Skin of body (tissue), 2 donors: ENCODE data around the gene GPRC5C. TPM values are rescaled to one million over a fixed set of nuclear protein-coding genes. Genes with fewer than 3 reads are reported as not detected.

ENCODE experiments used
- DNase-seq: peaks from one replicate; lab custom pipeline; 2025; lab: John Stamatoyannopoulos, UW
- total RNA-seq: library from RNA; depleted of rRNA; stranded (reverse); fragments of >200 nt; gene quantifications from one replicate; pipeline ENCODE4 v1.2.3, GENCODE V29; 2014

Gene GPRC5C
- total RNA-seq, 1 donor from 2014 or later = 15.4 TPM

DNA sequence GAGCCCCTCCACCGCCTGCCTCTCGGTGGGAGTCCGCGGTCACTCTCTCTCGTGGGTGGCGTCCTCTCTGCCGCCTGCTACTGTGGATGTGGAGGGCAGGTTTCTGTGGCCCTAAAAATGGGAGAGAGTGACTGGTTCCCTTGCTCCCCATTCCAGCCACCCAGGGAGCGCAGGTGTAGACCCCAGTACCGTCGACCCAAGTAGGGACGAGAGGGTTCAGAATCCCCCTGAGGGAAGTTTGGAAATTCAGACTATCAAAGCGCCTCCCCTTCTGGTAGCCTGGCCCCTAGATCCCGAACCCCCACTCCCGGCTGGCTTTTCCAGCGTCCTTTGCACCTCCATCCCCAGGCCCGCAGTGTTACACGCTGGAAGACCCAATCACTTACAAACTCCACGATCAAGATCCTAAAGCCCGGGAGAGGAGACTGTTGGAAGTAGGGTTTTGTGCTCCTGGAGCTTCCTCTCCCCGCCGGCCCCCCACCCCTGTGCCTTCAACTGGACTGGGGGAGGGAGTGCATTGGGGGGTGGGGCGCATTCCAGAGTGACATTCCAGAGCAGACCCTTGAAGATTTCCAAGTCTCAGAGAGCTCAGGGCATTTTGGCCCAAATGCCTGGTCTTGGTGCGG lies 991 bp downstream of the GPRC5C start:
- DNase-seq = no peak

DNA sequence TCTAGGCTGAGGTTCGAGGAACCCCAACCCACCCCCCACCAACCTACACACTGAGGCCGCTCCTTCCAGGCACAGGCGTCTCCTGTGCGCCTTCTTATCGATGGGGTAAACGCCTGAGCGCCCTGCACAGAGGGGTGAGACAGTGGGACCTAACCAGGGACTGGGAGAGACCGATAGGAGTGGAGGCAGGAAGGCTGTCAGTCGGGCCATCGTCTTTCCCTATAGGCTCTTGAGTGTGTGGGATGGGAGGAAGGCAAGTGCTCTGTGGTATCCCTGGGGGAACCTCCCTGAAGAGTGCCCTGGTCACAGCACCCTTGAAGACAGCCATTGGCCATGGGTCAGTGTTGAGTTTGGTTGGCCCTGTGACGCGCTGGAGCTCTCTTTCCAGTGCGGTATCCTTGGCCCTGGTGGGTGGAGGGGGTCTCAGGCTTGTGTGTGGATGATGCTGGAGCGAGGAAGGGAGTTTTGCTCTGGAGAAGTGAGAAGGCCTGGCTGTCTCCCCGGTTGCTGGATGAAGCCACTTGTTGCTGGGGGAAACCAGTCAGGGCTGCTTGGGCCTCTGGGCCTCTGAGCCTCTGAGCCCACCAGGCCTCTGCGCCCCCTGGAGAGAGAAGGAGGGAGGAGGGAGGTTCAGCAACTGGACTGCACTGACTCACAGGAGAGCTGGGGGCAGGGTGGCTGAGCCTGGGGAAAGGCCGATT lies 1.7 kb downstream of the GPRC5C start:
- no peak for DNase-seq

DNA sequence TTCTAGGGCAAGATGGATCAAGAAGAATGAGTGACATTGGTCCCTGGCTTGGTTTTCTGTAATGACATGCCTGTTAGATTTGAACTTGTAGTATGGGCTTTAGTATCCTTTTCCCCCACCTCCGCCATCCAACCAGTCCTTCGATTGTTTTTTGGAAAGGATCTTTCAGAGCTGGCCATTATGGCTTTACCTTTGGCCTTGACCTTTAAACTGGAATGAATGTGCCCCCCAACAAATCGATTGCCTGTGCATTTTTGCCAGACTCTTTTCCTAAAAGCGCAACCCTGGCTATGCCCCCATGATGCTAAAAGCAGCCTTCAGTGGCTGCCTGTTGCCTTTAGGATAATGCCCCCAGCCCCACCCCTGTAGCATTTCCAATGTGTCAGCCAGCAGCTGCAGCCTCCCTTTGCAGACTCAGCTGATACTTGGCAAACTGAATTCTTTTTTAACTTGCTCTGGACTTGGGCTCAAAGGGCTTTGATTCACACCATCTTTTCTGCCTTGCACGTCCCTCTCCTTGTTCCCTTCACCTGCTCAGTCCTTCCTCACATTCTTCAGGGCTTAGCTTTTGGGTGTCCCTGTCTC lies 4.0 kb downstream of the GPRC5C start:
- no peak for DNase-seq

DNA sequence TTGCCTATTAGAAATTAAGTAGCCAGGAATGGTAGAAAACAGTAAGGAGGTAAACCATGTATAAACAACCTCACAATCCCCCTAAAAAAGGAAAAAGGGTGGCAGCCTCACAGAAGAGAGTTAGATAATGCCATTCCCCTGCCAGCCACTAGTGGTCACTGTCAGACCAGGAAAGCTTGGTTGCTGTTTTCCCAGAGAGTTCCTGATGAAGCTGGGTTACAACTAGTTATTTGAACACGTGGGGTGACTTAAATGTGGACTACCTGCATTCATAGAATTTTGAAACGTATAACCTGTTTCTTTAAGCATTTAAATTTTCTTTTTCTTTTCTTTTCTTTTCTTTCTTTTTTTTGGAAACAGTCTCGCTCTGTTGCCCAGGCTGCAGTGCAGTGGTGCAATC lies 5.8 kb downstream of the GPRC5C start:
- DNase-seq = no peak

DNA sequence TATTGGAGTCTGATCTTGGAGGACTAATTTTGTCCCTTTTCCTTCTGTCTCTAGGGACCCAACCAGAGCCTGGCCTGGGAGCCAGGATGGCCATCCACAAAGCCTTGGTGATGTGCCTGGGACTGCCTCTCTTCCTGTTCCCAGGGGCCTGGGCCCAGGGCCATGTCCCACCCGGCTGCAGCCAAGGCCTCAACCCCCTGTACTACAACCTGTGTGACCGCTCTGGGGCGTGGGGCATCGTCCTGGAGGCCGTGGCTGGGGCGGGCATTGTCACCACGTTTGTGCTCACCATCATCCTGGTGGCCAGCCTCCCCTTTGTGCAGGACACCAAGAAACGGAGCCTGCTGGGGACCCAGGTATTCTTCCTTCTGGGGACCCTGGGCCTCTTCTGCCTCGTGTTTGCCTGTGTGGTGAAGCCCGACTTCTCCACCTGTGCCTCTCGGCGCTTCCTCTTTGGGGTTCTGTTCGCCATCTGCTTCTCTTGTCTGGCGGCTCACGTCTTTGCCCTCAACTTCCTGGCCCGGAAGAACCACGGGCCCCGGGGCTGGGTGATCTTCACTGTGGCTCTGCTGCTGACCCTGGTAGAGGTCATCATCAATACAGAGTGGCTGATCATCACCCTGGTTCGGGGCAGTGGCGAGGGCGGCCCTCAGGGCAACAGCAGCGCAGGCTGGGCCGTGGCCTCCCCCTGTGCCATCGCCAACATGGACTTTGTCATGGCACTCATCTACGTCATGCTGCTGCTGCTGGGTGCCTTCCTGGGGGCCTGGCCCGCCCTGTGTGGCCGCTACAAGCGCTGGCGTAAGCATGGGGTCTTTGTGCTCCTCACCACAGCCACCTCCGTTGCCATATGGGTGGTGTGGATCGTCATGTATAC lies 8.0 kb downstream of the GPRC5C start:
- DNase-seq = no peak

DNA sequence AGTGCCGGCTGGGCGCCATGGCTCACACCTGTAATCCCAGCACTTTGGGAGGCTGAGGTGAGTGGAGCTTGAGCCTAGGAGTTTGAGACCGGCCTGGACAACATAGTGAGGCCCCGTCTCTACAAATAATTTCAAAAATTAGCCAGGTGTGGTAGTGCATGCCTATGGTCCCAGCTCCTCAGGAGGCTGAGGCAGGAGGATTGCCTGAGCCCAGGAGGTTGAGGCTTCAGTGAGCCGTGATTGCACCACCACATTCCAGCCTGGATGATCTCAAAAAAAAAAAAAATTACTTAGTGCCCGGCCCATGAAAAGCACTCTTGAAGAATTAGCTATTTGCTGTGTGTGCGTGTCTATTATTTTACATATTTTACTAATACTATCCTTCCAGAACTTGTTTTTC lies 9.6 kb downstream of the GPRC5C start:
- DNase-seq = no peak

DNA sequence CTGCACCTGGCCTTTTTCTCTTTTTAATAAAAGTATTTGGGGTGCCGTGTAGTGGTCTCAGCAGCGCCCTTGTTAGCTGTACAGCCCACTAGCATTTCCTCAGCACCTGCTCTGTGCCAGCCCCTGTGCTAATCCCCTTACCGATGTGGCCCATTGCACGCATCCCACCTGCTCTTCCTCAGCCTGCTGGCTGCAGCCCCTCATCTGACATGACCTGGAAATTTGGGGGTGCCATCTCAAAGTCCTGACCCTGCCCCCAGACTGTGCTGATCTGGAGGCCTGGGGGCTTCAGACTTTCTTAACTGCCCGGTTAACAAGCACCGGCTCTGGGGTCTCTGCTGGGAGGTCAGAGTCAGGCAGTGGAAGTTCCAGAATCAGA lies 10.4 kb downstream of the GPRC5C start:
- DNase-seq = no peak

DNA sequence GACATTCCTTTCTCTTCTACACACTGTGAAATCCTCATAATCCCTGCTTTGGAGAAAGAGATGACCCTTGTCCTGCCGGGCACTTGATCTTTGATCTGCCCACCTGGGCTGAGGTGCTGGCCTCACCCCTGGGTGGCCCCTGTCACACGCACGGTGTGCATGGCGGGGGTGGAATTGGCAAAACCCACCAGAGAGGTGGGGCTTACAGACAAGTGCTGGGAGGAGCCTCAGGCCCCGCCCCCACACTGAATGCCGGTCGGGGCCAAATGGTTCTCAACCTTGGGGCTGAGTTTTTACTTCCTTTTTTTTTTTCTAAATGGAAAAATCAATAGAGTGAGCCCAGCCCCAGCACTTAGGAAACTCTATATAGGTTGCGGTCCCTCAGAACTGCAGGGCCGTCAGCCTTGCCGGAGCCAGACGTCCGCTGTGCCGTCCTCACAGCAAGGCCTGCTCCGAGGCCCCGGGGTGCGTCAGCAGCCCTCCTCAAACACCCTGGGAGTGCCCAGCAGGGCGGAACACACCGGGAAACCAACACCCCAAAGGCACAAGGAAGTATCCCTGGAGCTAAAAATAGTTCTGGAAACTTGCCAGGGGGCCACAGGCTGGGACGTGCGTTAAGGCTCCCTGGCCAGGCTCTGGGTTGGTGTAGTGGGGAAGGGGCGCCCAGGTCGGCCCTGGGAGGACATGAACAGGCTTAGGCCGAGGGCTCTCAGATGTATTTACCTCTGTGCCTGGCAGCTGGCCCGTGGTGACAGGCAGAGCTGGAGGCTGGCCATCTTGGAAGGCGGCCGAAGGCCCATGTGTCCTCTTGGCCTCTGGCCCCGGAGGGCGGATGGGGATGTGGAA lies 11.0 kb downstream of the GPRC5C start:
- no peak for DNase-seq

DNA sequence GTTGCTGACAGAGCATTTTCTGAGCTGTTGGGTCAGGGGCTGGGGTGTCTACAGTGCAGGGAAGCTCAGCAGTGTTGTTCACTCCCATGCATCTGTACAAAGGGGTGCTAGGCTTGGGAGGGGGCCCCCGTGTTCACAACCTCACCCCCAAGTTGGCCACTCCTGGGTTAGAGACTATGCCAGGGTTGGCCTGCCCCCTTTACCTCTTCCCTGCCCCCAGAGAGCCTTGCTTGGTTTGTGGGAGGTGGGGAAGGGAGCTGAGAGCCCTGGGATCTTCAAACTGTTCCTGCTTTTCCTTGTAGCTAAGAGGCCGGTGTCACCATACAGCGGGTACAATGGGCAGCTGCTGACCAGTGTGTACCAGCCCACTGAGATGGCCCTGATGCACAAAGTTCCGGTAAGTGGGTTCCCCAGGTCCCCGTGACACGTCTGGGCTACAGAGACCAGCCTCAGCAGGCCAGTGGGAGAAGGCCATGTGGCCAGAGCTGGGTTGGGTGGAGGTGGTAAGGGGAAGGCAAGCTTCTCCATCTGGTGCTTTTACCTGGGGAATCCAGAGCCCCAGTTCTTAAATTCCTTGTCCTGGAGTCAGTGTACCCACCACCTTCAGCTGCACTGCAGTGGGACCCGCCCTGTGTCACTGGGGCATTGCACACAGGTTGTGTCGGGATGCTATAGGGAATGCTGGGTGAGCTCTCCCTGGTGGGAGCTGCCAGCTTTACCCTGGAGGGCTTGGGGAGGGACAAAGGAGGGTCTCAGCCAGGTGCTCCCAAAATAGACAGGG lies 11.8 kb downstream of the GPRC5C start:
- DNase-seq = no peak

DNA sequence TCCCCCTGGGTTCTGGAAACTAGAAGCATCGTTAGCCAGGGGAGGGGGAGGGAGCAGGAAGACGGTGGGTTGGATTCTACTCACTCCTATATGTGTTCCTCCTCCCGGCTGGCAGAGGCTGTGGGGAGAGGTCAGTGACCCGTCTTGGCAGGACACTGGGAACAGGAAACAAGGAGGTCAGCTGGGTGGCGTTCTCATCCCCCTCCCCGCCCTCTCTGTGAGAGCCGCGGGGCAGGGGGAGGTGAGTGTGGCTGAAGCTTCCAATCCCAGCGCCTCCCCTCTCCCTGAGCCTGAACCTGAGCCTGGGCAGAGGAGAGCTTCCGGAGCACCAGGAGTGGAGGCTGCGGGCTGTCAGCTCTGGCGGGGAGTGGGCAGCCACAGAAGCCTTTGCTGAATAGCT lies 12.5 kb downstream of the GPRC5C start:
- no peak for DNase-seq

DNA sequence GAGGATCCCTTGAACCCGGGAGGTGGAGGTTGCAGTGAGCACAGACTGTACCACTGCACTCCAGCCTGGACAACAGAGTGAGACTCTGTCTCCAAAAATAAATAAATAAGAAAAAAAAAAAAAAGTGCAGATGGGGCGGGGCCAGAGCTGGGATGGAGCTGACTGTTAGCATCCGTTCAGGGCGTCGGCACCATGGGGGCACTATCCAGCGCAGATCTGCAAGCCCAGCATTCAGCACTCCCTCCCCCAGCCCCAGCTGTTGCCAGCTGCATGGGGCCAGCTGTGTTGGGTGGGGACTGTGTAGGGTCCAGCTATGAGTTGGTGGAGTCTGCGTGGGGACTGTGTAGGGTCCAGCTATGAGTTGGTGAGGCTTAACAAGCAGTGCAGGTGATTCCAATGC lies 13.3 kb downstream of the GPRC5C start:
- DNase-seq = no peak

DNA sequence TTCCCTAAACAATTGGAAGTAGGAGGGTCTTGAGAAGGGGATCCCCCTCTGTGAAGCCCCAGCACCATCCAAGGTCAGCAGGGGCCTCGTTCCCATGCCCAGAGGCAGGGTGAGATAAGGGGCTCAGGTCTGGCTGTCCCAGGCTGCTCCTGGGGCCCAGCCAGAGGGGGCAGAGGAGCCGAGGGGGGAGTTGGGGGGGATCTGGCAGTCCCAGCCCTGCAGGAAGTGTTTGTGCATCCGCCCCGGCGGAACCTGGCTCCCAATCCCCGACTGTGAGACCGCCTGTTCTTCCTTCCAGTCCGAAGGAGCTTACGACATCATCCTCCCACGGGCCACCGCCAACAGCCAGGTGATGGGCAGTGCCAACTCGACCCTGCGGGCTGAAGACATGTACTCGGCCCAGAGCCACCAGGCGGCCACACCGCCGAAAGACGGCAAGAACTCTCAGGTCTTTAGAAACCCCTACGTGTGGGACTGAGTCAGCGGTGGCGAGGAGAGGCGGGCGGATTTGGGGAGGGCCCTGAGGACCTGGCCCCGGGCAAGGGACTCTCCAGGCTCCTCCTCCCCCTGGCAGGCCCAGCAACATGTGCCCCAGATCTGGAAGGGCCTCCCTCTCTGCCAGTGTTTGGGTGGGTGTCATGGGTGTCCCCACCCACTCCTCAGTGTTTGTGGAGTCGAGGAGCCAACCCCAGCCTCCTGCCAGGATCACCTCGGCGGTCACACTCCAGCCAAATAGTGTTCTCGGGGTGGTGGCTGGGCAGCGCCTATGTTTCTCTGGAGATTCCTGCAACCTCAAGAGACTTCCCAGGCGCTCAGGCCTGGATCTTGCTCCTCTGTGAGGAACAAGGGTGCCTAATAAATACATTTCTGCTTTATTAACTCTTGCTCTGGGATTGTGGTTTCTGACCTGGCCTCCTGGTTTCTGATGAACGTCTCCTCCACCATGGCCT lies 14.9 kb downstream of the GPRC5C start:
- DNase-seq = no peak

DNA sequence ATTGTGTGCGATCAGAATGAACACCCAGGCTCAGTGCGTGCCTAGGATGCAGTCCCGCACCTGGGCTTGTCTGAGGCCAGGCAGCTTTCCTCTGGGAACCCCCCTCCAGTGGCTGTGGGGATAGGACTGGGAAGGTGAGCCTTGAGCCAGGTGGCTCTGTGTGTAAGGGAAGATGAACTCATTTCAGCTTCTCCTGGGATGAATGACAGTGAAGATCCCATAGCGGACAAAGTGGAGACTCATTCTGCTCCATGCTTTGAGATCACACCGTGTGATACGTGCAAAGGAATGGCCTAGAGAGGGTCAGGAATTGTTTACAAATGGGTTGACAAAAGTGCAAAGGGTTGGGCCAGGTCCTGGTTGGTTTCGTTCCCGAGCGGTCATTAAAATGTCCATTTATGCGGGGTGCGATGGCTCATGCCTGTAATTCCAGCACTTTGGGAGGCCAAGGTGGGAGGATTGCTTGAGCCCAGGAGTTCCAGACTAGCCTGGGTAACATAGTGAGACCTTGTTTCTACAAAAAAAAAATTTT lies 15.8 kb downstream of the GPRC5C start:
- DNase-seq = no peak

DNA sequence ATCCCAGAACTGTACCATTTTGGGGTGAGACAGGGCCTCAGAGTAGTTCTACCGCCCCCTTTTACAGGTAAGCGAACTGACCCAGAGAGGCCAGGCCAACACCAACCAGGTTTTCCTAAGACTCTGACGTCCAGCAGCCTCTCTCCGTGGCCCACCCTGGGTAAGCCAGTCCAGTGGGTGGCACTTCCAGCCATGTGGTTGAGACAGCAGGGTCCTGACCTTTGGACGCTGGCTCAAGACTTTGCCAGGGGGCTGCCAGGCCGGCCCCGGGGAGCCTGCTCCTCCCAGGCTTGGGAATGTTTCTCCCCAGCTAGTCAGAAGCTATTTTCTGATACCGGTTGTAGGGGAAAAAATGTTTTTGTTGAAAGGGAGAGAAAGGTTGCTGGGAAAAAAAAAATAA lies 16.9 kb downstream of the GPRC5C start:
- no peak for DNase-seq

DNA sequence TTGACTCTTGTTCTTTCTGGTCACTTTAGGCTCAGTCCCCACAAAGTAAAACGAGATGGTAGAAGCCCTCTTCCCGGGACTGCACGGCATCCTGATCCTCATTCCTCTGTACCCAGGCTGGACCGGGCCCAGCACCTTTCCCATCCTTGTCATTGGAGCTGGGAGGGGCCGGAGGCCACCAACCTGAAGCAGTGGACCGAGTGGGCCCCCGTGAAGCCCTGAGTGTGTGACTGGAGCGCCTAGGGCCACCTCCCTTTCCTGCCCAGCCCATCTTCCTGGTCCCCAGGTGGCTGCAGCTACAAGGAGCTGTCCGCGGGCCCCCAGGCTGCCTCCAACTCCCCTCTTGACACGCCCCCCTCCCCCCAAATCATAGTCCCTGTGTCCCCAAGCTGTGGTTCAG lies 17.4 kb downstream of the GPRC5C start:
- DNase-seq = no peak

DNA sequence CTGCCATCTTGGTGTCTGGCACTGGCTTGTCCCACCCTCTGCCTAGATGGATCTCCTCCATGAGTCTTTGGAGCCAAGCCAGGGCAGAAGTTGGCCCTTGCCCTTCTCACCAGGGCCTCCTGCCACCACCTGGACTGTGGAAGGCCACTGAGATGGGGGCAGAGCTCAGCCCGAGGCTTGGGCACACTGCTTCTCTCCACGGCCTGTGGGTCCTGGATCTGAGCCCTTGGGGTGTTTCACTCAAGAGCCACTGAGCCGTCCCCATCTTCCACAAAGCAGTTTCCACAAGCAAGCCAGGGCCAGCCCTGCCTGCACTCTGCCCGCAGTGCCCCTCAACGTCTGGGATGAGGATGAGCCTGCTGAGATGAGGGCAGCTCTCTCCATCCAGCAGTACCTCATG lies 17.9 kb downstream of the GPRC5C start:
- DNase-seq = no peak

DNA sequence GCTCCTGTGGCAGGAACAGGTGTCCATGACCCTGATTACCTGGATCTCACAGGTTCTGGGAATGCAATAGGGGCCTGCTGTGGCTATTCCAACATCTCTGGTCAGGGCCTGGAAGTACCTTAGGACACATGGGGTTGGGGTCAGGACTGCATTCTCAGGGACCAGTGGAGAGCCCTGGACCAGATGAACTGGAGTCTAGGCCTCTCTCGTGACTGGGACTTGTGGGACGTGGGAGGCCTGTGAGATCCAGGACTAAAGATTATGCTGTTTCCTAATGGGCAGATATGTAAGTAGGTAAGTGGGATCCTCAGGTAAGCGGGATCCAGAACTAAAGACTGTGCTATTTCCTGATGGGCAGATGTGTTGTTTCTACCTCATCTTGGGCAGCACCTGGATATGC lies 18.3 kb downstream of the GPRC5C start:
- no peak for DNase-seq

DNA sequence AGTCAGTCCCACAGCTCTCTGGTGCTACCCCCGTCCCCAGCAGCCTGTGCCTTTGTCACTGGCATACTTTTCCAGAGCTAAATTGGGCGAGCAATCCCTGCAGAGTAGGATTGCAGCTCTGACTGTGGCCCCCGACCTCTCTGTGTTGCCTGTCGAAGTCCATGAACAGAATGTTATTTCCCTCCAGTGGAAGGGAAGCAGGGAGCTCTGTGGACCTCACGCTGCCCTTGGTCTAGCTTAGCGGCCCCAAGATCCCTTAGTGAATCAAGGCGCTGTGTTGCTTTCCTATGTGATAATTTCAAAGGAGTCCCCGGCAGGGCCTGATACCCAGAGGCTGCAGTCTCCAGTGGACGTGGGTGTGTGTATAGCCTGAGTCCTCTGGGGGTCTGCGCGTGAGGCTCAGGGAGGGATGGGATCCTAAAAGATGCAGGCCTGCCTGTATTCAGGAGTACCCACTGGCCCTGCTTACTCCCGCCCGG lies 19.1 kb downstream of the GPRC5C start:
- no peak for DNase-seq

DNA sequence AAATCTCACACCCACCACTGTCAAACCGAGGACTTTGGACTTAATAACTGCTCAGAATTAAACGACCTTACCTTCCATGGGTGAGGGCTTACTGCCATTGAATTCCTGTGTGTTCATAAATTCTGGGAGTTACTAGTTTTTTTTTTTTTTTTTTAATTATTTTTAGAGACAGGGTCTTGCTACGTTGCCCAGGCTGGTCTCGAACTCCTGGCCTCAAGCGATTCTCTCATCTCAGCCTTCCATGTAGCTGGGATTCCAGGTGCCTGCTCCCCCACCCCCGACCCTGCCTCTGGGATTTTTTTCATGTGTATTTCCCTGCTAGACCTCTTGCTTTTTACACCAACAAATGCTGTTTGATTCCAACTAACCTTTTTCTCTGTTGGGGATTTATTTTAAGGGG lies 19.7 kb downstream of the GPRC5C start:
- no peak for DNase-seq
